Measurements from ENCODE around the gene LRRC36. TPM values are rescaled to one million over a fixed set of nuclear protein-coding genes. Genes with fewer than 3 reads are reported as not detected.

Gene LRRC36
- total and polyA plus RNA-seq, 8 donors = 0.37 to 33.0 (median 0.96) TPM; not detected in 4

DNA sequence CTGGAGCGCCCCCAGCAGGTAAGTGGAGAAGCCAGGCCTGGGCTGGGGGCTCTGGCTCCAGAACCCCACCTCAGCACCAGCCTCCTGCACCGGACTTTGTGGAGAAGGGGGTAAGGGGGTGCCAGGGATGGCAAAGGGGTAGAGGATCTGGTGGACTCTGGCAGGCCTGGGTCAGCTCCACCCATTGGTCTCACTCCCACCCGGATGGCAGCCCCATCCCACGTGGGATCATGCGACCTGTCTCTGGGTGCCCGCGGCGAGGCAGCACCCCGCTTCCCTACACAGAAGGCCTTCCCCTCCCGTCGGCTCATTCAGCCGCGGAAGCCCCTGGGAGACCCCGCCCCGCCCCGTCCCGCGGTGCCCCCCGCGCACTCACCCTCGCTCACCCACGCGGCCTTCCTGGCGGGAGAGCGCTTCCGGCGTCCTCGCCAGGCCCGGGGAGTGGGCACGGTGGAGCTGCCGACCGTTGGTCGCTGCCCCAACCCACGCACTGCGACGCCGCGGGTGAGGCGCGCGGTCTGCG is 47.8 kb upstream of the LRRC36 start:
- Histone ChIP-seq H3K9me3 (no peaks in the 10 kb centered on the region), H3K36me3 (peaks cover 3 to 14% (median 11%) of the 10 kb centered on the region in 4 donors), H3K4me3 (peak overlapping the region; percentile 62 to 81 (median 70)), H3K4me1 (peaks cover 24 to 36% (median 25%) of the 10 kb centered on the region in 4 donors), H3K27ac (peak overlapping the region; percentile 2 to 81 (median 69)), H3K27me3 (no peaks in the 10 kb centered on the region)
- WGBS, 5 donors = 1 to 3% (median 2%) methylated on average over 13 to 41 of the region's 42 CpGs
- DNase-seq = peak in 1 of 2 donors; percentile 57
- intact Hi-C loops (cut with DNase I; ENCODE audit: low total_unique reads) = no loop called here
- TF ChIP-seq POLR2AphosphoS5 (IDR thresholded peaks at IDR 0.05) = no peak
- TF ChIP-seq, protein P1, sequence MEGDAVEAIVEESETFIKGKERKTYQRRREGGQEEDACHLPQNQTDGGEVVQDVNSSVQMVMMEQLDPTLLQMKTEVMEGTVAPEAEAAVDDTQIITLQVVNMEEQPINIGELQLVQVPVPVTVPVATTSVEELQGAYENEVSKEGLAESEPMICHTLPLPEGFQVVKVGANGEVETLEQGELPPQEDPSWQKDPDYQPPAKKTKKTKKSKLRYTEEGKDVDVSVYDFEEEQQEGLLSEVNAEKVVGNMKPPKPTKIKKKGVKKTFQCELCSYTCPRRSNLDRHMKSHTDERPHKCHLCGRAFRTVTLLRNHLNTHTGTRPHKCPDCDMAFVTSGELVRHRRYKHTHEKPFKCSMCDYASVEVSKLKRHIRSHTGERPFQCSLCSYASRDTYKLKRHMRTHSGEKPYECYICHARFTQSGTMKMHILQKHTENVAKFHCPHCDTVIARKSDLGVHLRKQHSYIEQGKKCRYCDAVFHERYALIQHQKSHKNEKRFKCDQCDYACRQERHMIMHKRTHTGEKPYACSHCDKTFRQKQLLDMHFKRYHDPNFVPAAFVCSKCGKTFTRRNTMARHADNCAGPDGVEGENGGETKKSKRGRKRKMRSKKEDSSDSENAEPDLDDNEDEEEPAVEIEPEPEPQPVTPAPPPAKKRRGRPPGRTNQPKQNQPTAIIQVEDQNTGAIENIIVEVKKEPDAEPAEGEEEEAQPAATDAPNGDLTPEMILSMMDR (IDR thresholded peaks at IDR 0.05) = no peak
- TF ChIP-seq EP300 (IDR thresholded peaks at IDR 0.05) = no peak
- no peak for TF ChIP-seq POLR2A (IDR thresholded peaks at IDR 0.05)

DNA sequence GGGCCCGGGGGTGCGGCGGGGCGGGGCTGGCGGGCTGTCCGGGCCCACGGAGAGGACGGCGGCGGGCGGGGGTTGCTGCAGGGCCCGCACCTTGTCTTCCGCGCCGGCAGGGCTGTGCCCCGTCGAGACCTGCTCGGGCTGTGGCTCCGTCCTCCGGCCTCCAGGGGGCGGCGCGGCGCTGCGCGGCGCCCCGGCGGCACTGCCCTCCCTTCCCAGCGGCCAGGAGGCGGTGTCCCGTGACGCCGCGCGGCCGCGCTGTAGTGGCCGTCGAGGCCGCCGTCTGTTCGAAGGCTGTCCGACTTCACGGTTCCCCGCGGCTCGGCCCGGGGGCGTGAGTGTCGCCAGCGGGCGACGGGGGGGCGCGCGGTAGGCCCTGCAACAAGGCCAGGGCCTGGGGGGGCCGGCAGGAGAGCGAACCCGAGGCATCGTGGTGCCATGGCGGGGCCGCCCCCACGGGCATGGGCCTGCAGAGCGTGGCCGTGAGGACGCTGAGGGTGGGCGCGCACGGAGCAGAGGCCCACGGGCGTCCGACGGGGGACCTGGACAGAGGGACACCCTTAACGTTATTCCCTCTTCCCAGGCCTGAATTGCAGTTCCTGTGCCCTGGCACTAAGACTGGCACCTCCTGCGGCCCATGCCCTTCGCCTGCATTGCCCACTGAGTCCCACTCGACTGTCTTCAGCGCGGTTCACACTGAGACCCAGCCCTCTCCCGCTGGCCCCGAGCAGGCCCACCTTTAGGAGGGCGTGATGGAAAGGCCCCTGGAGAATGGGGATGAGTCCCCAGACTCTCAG is 47.1 kb upstream of the LRRC36 start, which contains the start of gene PLEKHG4:
Gene PLEKHG4, plus strand, starts transcription at position 237 of the 794 bp plus-strand sequence. Its CDS starts 513 bp downstream, at position 750.
- 28 to 91% (median 34%) methylated on average over 17 to 83 of the region's 83 CpGs for WGBS, 5 donors
- TF ChIP-seq, protein P1 (IDR thresholded peaks at IDR 0.05) = peak in 4 of 7 experiments; percentile 11 to 87 (median 66)
- TF ChIP-seq POLR2A (IDR thresholded peaks at IDR 0.05) (no peak), POLR2AphosphoS5 (IDR thresholded peaks at IDR 0.05) (no peak)
- intact Hi-C loops (cut with DNase I; ENCODE audit: low total_unique reads) = no loop called here
- H3K4me1 ChIP-seq = peaks cover 24 to 36% (median 27%) of the 10 kb centered on the region in 4 donors
- H3K27ac ChIP-seq = peak within 1 kb of the TSS; percentile 2 to 81 (median 69)
- peak; percentile 84 to 94 for DNase-seq
- peak within 1 kb of the TSS; percentile 62 to 81 (median 70) for H3K4me3 ChIP-seq
- H3K27me3 ChIP-seq = no peaks in the 10 kb centered on the region
- no peaks in the 10 kb centered on the region for H3K9me3 ChIP-seq
- H3K36me3 ChIP-seq = peaks cover 3 to 14% (median 11%) of the 10 kb centered on the region in 4 donors

DNA sequence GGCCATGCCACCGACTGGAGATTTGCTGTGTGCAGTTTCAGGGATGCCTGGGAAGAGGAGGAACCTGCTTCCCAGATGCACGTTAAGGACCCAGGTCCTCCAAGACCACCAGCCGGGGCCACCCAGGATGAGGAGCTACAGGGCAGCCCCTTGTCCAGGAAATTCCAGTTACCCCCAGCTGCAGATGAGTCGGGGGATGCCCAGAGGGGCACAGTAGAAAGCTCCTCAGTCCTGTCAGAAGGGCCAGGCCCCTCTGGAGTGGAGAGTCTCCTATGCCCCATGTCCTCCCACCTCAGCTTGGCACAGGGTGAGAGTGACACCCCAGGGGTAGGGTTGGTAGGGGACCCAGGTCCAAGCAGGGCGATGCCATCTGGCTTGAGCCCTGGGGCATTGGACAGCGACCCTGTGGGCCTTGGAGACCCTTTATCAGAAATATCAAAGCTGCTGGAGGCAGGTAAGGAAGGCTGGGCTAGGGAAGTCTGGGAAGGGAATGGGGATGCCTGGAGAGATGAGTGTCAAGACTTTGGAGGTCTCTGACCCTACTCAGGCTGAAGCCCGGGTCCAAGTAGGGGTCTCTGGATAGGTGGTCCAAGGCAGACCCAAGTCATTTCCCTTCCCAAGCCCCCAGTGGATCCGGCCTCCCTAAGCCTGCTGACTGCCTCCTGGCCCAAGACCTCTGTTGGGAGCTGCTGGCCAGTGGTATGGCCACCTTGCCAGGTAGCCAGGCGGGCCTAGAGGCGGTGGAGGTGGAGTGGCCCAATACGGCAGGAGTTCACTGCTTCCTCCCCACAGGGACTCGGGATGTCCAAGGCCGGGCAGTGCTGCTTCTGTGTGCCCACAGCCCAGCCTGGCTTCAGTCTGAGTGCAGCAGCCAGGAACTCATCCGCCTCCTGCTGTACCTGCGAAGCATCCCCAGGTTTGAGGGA is 46.3 kb upstream of the LRRC36 start:
- TF ChIP-seq EP300 (IDR thresholded peaks at IDR 0.05) (no peak), POLR2A (IDR thresholded peaks at IDR 0.05) (no peak), POLR2AphosphoS5 (IDR thresholded peaks at IDR 0.05) (no peak)
- TF ChIP-seq, protein P1 (IDR thresholded peaks at IDR 0.05) = no peak
- no peaks in the 10 kb centered on the region for H3K27me3 ChIP-seq
- peaks cover 24 to 36% (median 32%) of the 10 kb centered on the region in 4 donors for H3K4me1 ChIP-seq
- H3K4me3 ChIP-seq = no peak overlapping the region
- H3K36me3 ChIP-seq = peaks cover 2 to 13% (median 10%) of the 10 kb centered on the region in 4 donors
- DNase-seq = no peak
- no peaks in the 10 kb centered on the region for H3K9me3 ChIP-seq
- intact Hi-C loops (cut with DNase I; ENCODE audit: low total_unique reads) = no loop called here
- H3K27ac ChIP-seq = no peak overlapping the region
- WGBS, 5 donors = 93 to 98% (median 95%) methylated on average over 9 to 15 of the region's 15 CpGs
